Measurements from ENCODE around the gene BHLHA15.

The BHLHA15 gene

DNA sequence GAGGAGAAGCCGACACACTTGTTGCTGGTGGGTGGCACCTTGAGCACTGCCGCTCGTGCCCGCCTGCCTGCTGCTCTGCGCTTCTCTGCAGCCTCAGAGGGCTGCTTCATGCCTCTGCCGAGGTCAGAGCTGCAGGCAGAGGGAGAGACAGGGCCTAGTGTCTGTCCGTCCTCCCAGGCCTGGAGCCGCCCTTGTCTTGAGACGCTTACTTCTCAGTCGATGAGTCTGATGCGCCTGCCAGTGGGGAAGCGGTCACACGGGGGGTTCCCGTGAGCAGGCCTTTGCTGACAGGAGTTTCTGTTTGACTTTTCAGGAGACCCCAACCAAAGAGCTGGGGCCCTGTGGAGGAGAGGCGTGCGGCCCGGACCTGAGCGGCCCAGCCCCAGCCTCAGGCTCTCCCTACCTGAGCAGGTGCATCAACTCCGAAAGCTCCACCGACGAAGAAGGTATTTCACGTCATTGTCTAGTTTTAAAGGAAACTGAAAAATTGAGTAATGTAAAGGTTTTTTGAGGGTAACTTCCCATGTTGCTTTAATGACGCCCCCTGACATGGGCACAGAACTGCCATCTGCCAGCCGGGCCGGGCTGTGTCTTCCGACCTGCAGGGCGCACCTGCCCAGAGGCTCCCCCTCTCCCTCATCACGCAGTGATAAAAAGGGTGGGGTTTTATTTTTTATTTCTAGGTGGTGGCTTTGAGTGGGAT, 7.8 kb upstream of the BHLHA15 start:
- TF ChIP-seq, protein P1, sequence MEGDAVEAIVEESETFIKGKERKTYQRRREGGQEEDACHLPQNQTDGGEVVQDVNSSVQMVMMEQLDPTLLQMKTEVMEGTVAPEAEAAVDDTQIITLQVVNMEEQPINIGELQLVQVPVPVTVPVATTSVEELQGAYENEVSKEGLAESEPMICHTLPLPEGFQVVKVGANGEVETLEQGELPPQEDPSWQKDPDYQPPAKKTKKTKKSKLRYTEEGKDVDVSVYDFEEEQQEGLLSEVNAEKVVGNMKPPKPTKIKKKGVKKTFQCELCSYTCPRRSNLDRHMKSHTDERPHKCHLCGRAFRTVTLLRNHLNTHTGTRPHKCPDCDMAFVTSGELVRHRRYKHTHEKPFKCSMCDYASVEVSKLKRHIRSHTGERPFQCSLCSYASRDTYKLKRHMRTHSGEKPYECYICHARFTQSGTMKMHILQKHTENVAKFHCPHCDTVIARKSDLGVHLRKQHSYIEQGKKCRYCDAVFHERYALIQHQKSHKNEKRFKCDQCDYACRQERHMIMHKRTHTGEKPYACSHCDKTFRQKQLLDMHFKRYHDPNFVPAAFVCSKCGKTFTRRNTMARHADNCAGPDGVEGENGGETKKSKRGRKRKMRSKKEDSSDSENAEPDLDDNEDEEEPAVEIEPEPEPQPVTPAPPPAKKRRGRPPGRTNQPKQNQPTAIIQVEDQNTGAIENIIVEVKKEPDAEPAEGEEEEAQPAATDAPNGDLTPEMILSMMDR (IDR thresholded peaks at IDR 0.05; ENCODE audit: low read depth, low read length) = no peak
- no peak for DNase-seq (ENCODE audit: low read depth in 2 of 2)
- no peak overlapping the region for H3K4me3 ChIP-seq (replicated peaks in 1 of 2; ENCODE audit: low read depth in 2 of 2, low read length in 2 of 2)

DNA sequence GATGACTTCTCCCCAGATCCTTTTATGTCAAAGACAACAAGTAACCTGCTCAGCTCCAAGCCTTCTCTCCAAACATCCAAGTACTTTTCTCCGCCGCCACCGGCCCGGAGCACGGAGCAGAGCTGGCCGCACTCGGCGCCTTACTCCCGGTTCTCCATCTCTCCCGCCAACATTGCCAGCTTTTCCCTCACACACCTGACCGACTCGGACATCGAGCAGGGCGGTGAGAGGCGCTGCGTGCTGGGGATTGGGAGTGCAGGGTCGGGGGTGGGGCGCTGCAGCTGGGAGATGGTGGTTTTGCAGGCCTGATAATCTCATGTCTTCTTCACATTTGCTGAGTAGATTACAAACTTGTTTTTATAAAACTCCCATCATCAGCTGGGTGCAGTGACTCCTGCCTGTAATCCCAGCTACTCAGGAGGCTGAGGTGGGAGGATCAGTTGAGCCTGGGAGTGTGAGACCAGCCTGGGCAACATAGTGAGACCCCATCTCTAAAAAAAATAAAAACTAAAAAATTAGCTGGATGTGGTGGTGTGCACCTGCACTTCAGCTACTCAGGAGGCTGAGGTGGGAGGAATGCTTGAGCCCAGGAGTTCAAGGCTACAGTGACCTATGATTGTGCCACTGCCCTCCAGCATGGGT, 7.2 kb upstream of the BHLHA15 start:
- no peak for DNase-seq (ENCODE audit: low read depth in 2 of 2)
- TF ChIP-seq, protein P1 (IDR thresholded peaks at IDR 0.05; ENCODE audit: low read depth, low read length) = no peak
- H3K4me3 ChIP-seq (replicated peaks in 1 of 2; ENCODE audit: low read depth in 2 of 2, low read length in 2 of 2) = no peak overlapping the region

DNA sequence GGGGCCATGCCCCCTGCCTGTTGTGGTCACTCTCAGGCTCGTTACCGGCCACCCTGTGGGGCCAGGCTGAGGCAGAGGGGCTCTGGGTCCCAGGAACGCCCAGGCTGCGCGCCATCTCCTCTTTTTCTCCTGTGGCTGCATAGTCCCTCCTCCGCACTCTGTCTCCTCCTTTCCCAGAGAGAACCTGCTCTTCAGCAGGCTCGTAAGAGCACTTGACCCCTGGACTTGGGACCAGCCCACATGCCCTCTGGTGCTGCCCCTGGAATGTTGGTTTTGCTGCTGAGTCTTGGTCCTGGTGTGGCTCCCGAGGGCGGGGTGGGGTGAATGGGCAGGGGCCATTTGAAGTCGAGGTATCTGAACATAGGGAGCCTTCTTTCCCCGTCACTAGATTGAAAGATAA, 6.6 kb upstream of the BHLHA15 start:
- no peak overlapping the region for H3K4me3 ChIP-seq (replicated peaks in 1 of 2; ENCODE audit: low read depth in 2 of 2, low read length in 2 of 2)
- TF ChIP-seq, protein P1 (IDR thresholded peaks at IDR 0.05; ENCODE audit: low read depth, low read length) = no peak
- DNase-seq (ENCODE audit: low read depth in 2 of 2) = no peak

DNA sequence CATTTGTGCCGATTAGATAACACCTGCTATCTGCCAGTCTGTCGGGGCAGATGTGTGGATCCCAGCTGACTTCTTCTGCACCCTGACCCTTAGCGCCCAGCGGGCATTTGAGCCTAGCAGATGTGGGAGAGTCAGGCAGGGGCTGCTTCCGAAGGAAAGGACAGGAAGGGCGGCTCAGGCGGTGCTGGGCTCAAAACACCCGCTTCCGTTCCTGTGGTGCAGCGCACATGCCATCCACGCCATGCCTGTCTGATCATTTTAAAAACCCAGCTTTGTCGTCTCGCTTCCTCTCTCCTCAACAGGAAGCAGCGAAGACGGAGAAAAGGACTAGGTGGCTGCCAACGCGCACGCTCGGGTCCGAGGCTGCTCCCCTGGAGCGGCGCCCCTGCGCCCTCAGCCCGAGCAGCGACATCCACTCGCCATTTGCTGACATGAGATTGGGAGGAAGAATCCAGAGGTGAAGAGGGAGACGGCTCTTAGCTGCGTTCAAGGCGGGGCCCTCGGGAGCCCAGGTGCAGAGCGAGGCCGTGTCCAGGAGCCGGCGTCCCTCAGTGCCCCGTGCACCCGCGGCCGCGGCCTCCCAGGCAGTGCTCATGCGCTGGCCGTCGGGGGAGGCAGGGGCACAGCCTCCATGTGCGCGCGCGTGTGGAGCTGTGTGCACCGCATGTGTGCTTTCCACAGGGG, 5.9 kb upstream of the BHLHA15 start:
- H3K4me3 ChIP-seq (replicated peaks in 1 of 2; ENCODE audit: low read depth in 2 of 2, low read length in 2 of 2) = no peak overlapping the region
- TF ChIP-seq, protein P1 (IDR thresholded peaks at IDR 0.05; ENCODE audit: low read depth, low read length) = no peak
- DNase-seq (ENCODE audit: low read depth in 2 of 2) = no peak

DNA sequence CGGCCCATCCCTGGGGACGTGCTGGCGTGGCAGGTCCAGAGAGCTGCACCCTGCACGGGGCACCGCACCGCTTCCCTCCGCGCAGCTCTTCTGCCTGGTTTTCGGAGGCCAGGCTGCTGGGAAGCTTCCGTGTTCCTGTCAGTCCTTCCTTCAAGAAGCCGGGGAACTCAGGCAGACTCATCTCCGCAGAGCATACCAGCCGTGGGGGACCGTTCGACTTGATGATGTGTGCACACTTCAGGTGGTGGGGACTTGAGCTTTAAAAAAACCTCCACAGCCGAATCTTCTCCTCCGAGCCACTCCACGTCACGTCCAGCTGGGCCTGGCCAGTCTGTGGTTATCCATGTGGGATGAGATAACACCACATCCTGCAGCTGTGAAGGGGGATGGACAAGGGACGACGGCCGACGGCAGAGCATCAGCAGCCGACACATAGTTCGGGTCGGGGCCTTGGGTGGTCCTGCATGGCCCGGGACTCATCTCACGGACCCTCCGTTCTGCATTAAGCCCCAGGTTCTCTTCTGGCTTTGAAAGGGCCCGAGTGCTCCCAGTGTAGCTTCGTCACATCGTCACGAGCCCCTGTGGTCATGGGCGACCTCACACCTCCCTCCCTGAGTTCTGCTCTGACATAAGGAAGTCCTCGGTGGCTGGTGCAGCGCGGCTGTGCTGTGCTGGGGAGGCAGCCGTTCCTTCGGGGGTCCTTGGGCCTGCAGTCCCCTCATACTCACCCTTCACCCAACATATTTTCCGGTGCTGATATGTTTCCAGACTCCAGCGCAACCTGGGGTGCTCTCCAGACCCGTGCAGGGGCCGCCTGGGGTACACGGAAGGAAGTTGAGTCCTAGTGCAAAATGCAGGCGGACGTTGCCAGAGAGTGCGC, 4.5 kb upstream of the BHLHA15 start:
- no peak overlapping the region for H3K4me3 ChIP-seq (replicated peaks in 1 of 2; ENCODE audit: low read depth in 2 of 2, low read length in 2 of 2)
- DNase-seq (ENCODE audit: low read depth in 2 of 2) = no peak
- TF ChIP-seq, protein P1 (IDR thresholded peaks at IDR 0.05; ENCODE audit: low read depth, low read length) = no peak

DNA sequence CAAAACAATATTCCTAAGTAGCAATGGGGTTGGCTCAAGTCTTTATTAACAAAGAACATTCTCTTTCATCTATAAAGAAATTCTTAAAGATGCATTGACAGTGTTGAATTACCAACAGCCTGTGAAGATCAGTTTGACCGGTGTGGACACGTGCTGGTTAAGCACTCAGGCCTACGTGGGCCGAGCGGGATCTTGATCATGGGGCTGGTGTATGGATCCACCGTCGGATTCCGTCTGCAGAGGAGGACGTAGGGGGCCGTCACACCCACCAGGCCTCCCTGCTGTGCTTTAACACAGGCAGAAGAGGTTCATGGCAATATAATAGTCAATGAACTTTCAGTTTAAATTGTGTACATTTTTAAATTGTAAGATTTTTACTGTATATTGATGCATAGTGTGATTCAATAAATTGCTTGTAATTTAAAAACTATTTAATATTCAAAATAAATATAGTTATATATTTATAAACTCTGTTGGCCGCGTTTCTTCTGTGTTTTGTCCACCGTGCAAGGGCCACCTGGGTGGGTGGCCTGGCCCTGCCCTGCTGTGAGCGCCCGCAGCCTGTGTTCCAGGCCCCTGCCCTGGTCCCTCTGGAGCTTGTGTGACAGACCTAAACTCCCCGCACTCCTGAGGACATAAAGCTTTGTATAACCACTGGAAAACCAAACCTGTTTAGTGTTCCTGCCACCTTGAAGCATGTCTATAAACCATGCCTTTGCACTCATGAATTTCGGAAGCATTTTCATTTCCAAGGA, 1.9 kb upstream of the BHLHA15 start:
- TF ChIP-seq, protein P1 (IDR thresholded peaks at IDR 0.05; ENCODE audit: low read depth, low read length) = no peak
- DNase-seq (ENCODE audit: low read depth in 2 of 2) = no peak

More for the DNA sequence above, 1.9 kb upstream of the BHLHA15 start:
- H3K4me3 ChIP-seq (replicated peaks in 1 of 2; ENCODE audit: low read depth in 2 of 2, low read length in 2 of 2) = no peak overlapping the region
